Frontal cortex (tissue), 4 donors: ENCODE measurements around the gene STX19. TPM values are rescaled to one million over a fixed set of nuclear protein-coding genes. Genes with fewer than 3 reads are reported as not detected.
"Not testable (repeated sequence)": the region's sequence is repeated elsewhere in the genome, so short reads cannot be mapped to it uniquely, and the experiment has no call there.

Source experiments
- DNase-seq, 2 donors: peaks; one replicate each; pipeline ENCODE4 v3.0.0; 2012; ENCODE audit warnings: low spot score in 2 of 2
- FAIRE-seq: peaks from 2 replicates; lab custom pipeline; 2012; peaks lifted over from hg19 to GRCh38; lab: Jason Lieb, UNC
- total RNA-seq: library from RNA; depleted of rRNA; stranded (reverse); fragments of >200 nt; gene quantifications from one replicate; pipeline ENCODE4 v1.2.3, GENCODE V29; 2014
- donor health status: control.
- donor health status: control.
- donor health status: control.

The STX19 gene
- total RNA-seq, 1 donor from 2014 or later = not detected

DNA sequence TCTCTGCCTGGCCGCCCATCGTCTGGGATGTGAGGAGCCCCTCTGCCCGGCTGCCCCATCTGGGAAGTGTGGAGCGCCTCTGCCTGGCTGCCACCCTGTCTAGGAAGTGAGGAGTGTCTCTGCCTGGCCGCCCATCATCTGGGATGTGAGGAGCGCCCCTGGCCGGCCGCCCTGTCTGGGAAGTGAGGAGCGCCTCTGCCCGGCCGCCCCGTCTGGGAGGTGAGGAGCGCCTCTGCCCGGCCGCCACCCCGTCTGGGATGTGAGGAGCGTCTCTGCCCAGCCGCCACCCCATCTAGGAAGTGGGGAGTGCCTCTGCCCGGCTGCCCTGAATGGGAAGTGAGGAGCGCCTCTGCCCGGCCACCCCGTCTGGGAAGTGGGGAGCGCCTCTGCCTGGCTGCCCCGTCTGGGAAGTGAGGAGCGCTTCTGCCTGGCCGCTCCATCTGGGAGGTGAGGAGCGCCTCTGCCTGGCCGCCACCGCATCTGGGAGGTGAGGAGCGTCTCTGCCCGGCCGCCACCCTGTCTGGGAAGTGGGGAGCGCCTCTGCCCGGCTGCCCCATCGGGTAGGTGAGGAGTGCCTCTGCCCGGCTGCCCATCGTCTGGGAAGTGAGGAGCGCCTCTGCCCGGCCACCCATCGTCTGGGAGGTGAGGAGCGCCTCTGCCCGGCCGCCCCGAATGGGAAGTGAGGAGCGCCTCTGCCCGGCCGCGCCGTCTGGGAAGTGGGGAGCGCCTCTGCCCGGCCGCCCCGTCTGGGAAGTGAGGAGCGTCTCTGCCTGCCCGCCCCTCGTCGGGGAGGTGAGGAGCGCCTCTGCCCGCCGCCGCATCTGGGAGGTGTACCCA, 15.9 kb upstream of the STX19 start:
- not testable (repeated sequence) for FAIRE-seq

DNA sequence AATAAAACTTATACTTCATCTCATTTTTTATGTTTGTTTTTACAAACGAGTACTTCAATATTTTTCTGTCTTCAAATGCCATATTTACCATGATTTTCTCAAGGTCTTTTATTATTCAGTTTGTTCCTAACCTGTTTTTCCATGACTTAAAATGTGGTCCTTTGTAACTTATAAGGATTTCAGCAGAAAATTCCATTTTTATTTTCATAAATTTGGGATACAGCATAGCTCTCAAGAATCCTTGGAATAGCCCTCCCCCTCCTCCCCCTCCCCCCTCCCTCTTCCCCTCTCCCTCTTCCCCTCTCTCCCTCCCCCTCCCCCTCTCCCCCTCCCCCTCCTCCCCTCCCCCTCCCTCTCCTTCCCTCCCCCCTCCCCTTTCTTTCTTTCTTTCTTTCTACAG, 14.9 kb upstream of the STX19 start:
- no peak for FAIRE-seq

More for the DNA sequence above, 15.9 kb upstream of the STX19 start:
- not testable (repeated sequence) for DNase-seq

DNA sequence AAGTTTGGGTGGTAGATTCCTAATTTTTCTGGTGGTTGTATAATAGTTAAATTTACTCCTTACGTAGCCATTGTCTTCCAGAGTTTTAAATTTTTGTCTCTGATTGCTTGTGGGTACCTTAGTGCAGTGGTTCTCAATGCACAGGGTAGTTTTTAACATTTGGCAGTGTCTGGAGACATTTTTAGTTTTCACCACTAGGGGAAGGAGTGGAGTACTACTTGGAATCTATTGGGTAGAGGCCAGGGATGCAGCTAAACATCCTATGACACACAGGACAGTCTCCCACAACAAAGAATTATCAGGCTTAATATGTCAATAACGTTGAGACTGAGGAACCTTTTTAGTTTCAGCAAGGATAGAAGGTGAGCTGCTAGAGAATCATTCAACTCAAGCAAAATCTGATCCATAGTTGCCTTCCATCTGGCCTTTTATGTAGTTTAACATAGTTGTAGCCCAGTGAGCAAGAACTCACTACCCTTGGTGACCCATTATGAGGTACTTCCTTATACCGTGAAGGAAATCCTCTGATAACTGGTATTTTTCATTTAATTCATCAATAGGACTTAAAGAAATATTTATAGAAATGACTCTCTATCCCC, 8.6 kb upstream of the STX19 start:
- DNase-seq (no peak), FAIRE-seq (no peak)

More for the DNA sequence above, 14.9 kb upstream of the STX19 start:
- no peak for DNase-seq

DNA sequence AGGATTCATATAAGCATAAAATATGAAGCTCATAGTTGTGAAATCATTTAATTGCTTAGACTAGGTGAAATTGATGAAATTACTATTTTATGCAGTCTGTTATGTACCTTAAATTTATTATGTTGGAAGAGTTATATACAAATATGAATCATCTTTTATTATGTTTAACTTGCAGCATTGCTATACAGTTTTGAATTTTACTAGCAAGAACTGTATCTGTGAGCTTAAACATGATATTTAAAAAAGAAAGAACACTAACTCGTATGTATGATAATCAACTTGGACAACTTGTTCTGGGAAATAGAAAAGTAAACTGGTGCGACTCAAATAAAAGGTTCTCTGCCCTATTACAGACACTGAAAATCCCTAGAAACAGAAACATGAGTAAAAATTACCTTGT, 1.8 kb downstream of the STX19 start:
- FAIRE-seq = no peak
- DNase-seq = no peak

DNA sequence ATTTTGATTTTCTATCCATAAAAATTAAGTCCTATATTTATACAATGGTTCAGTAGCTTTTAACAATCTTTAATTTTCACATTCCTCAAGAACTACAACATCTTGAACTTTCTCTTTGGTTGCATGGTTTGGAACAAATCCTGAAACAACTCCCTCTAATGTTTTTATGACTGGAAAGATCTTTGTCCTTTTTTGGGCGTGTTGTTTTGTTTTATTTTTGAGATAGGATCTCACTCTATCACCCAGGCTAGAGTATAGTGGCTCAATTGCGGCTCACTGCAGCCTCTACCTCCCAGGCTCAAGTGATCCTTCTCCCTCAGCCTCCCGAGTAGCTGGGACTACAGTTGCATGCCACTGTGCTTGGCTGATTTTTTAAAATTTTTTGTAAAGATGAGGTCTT, 4.0 kb downstream of the STX19 start:
- FAIRE-seq = no peak
- DNase-seq = no peak

DNA sequence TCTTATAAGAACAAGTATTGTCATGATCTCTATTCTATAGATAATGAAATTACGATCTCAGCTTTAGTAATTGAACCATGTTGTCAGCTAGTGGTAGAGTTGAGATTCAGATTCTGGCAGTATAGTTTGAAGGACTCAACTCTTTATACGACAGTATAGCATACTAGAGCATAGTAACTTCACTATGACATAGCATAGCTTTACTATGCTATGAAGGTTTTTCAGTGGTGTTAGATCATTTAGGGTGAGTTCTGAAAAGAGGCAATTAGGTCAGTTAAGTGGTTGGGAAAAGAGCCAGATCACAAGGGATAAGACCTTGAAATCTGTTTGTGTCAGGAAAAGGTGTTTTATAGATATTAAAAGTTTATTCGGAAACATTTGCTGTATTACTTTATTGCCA, 8.1 kb downstream of the STX19 start:
- DNase-seq (no peak), FAIRE-seq (no peak)

DNA sequence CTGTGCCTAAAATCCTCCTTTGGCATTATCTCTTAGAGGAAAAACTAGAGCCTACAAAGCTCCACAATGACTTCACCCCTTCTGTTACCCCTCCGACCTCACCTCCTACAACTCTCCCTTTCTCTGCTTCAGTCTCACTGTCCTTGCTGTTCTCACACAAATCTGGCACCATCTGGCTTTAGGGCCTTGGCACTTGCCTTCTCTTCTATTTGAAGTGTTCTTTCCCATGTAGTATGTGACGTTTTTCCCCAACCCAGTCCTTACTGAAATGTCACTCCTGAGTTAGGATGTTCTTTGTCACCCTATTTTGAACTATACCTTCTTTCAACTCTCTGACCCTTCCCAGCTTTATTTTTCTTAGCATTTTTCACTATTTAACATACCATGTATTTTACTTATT, 8.7 kb downstream of the STX19 start:
- FAIRE-seq = no peak

DNA sequence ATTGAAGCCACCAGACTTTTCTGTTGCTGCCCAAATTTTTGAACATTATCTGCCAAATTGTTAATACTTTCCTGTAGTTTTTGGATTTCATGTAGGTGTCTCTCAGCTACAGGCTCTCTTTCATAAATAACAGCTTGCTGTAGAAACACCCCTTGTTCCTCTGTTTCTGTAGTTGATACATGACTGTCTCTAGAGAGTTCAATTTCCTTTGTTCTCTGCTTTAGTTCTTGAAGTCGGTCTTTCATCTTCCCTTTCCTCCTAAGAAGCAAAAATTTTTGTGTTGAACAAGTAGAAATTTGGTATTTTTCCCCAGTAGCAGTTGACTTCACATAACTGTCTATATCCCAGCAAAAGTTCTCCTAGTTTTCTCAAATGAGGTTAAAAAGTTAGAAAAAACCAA, 13.4 kb downstream of the STX19 start:
- DNase-seq (no peak), FAIRE-seq (no peak)

More for the DNA sequence above, 8.7 kb downstream of the STX19 start:
- DNase-seq = no peak

DNA sequence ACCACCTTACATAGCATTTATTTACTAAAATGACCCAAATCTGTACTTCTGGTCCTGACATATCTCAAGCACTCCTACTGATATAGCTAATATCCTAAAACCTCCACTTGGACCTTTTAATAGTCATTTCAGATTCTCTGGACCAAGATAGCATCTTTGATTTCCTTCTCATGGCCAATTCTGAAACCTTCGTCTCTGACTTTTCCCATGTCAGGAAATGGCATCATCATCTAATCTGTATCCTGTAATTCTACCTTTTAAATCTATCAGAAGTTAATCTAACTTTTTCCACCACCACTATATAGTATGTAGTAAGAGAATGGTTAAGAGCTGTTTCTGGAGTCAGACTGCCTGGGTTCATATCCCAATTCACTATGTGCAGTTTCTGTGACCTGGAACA, 16.2 kb downstream of the STX19 start:
- FAIRE-seq (no peak), DNase-seq (no peak)

DNA sequence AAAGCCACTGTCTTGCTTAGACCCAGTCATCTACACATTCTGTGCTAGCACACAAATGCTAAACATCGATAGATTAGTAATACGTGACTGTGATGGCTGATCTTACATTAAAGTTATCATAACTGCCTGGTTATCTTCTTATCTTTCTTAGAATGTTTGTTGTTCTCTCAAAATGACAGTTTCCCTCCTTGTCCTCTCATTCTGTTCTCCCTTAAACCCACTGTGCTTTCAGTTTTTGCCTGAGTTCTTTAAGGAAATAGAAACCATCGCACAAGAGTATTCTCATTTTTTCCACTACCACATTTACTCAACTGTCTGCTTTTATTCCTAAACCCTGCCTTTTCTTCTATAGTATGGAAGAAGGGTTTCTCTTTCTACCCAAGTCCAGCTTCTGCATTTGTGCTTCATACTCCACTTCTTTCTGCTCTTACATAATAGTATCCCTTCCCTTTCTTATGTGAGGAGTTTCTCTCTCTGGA, 17.1 kb downstream of the STX19 start:
- FAIRE-seq = no peak

DNA sequence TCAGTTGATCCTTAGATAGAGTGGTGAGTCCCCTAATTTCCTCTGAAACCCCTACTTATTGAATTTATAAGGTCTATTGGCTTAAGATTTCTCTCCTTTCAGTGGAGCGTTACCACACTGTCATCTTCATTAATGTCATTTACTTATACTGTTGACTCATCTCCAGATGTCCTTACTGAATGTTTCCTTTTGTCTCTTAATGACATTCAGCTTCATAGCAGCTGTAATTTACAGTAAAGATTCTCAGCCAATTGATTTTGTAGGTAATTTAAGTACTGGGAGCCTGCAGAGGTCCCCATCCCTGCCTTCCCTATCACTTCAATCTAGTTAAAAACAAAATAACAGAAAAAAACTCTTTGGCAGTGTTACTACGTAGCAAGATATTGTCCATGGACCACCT, 18.8 kb downstream of the STX19 start:
- no peak for FAIRE-seq
- DNase-seq = no peak

More for the DNA sequence above, 17.1 kb downstream of the STX19 start:
- DNase-seq = no peak

DNA sequence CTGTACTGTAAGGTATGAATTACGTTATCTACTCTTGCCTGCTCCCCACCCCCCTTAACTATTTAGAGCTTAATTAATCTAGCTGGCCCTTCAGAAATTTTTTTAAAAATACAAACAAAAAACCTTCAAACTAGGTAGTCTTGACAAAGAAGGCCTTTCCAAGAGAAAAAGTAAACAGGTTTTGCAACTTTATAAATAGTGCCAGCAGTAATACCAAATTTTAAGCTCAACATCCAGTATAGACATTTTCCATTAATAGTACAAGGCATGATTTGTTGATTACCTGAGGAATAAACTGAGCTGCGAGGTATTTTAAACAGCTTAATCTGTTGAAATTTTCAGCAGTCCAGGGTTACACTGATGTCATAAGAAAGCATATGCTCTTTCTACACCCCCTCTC, 20.1 kb downstream of the STX19 start:
- DNase-seq (no peak), FAIRE-seq (no peak)

DNA sequence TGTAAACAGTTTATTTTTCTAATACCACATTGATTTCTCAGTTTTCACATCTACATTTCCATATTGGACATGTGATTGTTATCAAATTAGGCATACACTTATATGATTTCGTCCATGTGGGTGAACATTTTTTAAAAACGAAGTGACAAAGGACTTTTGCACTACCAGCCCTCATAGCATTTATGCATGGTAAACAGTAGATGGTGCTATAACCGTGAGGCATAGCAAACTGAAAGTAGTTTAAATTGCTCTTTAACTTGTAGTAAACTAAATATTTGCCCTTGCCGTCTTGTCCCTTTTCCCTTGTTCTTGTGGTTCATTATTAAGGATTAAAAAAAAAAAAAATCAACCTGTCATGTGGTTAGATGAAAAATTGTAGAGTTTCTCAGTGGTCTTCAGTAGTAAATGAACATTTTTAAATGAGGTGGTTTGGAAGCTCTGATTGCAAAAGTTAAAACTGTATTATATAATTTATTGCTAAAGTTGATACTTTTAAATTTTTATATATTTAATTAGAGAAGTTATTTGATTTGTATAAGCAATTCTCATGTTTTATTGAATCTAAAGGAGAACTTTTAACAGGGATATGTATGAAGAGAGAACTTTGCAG, 24.0 kb downstream of the STX19 start:
- FAIRE-seq (no peak), DNase-seq (peak in 1 of 2 donors; percentile 25)

DNA sequence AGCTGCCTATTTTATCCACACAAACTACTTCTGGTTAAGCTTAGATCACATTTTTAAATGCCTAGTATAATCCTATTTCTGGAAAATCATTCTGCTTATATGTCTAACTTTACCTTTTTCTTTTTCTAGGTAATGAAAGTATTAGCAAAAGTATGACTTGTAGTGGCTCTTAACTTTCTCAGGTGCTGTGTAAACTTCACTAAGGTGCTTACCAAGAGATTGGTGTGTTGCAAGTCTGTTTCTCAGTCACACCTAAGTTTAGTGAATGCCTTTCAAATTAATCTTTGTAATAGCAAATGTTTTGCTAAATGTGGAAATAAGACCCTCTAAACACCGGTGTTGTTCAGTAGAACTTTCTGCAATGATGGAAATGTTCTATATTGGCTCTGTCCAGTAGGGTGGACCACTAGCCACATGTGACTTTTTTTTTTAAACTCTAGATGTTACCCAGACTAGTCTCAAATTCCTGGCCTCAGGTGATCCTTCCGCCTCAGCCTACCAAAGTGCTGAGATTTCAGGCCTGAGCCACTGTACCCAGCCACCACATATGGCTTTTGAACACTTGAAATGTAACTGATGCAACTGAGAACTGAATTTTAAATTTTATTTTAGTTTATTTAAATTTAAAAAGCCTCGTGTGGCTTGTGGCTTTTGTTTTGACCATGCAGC, 26.4 kb downstream of the STX19 start:
- FAIRE-seq (no peak), DNase-seq (no peak)

DNA sequence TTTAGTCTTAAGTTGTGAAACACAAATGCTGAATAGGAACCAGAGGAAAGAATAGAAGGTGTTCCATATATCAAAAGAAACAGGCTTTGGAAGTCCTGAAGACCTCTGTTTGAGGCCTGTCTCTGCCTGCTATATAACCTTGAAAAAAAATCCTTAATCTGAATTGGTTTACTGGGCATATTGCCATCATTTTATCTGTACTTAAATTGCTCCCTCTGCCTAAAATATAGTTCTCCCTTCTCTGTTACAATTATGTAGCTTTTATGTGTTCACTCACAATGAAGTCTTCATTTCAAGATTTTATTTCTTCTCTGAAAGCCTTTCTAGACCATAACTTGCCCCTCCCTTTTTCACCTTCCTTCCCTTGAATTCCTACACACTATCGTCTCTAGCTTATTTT, 27.2 kb downstream of the STX19 start:
- DNase-seq = no peak
- FAIRE-seq = no peak

DNA sequence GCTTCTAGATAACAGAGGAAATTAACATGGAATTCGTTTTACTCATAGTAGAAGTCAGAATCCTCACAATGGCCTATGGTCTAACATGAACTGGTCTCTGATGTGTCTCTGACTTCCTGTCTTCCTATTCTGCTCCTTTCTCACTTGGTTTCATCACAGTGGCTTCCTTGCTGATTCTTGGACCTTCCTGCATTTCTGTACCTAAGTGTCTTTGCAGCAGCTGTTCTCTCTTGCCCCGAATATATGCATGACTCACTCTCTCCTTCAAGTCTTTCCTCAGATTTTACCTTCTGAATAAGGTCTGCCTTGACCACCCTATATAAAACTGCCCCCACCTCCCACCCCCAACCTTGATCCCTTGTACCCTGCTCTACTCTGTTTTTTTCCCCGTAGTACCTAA, 34.3 kb downstream of the STX19 start:
- DNase-seq (no peak), FAIRE-seq (no peak)

DNA sequence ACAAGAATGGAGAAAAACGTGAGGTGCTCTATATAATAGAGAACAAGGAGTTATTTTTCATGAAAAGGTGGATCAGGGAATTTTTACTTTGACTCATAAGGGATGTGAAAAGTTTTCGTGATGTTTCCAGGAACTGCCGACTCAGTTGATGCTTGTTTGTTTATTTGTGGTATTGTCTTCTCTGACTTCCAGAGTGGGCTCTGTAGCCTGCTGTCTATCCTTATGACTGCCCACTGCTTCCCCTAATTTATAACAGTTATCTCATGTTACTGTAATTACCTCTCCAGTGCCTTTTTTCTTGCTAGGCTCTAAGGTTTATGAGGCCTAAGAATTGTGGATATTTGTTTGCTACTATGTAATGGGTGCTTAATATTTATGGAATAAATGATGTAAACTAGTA, 36.2 kb downstream of the STX19 start:
- DNase-seq (no peak), FAIRE-seq (no peak)

DNA sequence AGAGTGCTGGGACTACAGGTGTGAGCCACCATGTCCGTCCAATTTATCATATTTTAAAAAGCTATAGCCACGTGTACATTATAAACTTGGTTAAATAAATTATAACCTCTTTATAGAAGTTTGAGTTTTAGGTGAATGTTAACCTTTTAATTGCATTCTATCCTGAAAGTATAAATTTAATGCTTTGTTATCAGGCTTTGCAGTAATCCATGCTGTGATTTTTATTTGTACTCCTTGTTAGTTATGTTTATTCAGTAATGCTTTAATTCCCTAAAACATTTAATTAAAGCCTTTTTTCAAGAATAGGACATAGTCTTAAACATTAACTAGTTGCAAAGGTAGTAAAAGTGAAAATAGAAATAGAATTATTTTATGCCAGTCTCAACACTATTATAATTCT, 36.8 kb downstream of the STX19 start:
- DNase-seq (no peak), FAIRE-seq (no peak)

DNA sequence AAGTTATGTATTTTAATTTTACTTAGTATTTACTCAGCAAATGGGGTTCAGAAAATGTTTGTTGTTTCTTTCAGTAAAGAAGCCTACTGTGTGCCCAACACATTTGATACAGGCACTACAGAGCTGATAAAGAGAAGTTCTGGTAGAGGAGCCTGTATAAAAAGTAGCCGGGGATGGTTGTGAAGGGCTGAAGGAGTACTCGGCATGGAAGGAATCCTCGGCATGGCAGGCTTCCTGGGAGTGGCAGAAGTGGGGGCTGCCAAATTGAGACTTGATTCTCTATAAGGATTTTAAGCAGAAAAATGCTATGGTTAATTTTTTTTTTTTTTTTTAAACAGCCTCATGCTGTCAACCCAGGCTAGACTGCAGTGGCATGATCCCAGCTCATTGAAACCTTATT, 39.2 kb downstream of the STX19 start:
- DNase-seq (no peak), FAIRE-seq (no peak)

DNA sequence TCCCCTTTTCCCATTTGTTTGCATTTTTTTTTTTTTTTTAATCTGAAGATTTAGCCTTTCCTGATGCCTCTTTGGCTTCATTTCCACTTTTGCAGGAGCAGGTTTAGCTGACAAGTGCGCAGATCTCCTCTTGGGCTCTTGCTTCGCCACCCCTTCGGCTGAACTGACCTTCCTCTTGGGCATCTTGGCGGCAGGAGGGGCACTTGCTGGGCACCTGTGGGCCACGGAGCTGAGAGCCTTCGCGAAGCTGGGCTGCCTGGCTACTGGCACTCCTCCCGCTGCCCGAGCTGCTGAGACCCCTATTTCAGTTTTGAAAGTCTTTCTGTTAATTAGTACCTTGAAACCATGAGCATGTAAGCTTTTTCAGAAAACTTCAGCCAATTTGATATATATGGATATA, 39.6 kb downstream of the STX19 start:
- DNase-seq (no peak), FAIRE-seq (no peak)

DNA sequence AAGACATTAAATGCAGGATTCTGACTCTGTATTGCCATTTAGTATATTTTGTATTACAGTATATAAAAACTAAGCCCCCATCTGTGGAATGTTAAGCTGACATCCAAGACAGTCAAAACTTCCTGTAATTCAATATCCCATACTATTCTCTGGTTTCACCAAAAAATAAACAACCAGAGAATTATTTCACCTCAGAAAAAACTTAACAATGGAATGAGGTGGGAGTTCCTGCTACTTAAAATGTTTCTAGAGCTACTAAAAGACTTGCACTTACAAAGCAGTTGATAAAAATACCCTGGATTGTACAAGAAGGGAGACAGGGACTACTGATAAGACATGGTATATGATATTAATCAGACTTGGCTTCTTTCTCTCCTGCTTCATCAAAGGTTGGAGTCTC, 40.1 kb downstream of the STX19 start:
- DNase-seq (no peak), FAIRE-seq (no peak)
